HL-60 (cell line): ENCODE results near the gene ATP1A2.

Source experiments
- CTCF ChIP-seq: IDR thresholded peaks from one replicate; pipeline ENCODE4 v1.5.1; 2011; ENCODE audit warnings: low read length, control low read depth, inconsistent platforms; ENCODE audit not compliant: insufficient read depth
- GABPA ChIP-seq: IDR thresholded peaks from 2 replicates; pipeline ENCODE4 v1.6.1; 2012; ENCODE audit warnings: low read depth
- POLR2AphosphoS5 ChIP-seq: IDR thresholded peaks from 2 replicates; pipeline ENCODE4 v1.6.1; 2012; ENCODE audit warnings: low read depth
- REST ChIP-seq: IDR thresholded peaks from 2 replicates; pipeline ENCODE4 v1.6.1; 2012; ENCODE audit warnings: low read depth; ENCODE audit not compliant: insufficient replicate concordance
- SPI1 ChIP-seq: IDR thresholded peaks from 2 replicates; pipeline ENCODE4 v1.6.1; 2012; ENCODE audit warnings: low read depth, mild to moderate bottlenecking, borderline replicate concordance

- TF ChIP-seq POLR2AphosphoS5 (no peak), GABPA (no peak), CTCF (no peak), REST (no peak), SPI1 (no peak)
These were observed 48.6 kb downstream of the ATP1A2 start for GRCh38 chr1:160164121-160164520.
